CD14-positive monocyte (primary cell): ENCODE data around the gene PSD. TPM values are rescaled to one million over a fixed set of nuclear protein-coding genes. Genes with fewer than 3 reads are reported as not detected.

Source experiments
- DNase-seq, 3 donors: peaks; one replicate each; pipeline ENCODE4 v3.0.0-alpha.2; 2011 to 2022
- H2AFZ ChIP-seq: 2 replicates; pipeline ENCODE4 v1.6.0; 2012; ENCODE audit warnings: mild to moderate bottlenecking, low read depth, low read length, inconsistent platforms; ENCODE audit not compliant: insufficient read depth, poor library complexity, severe bottlenecking
- H3K27ac ChIP-seq, 2 donors: 1 replicate in 1 of 2; 2 replicates in 1 of 2; pipeline ENCODE4 v1.5.1; 2012 to 2013; ENCODE audit warnings: low read length in 2 of 2, control low read depth in 1 of 2, inconsistent platforms in 1 of 2, low read depth in 1 of 2, mild to moderate bottlenecking in 1 of 2
- H3K27me3 ChIP-seq, 2 donors: one replicate each; pipeline versions ENCODE4 v1.6.0 to v1.6.1; 2011 to 2013; ENCODE audit warnings: low read length in 2 of 2; ENCODE audit not compliant: control insufficient read depth in 2 of 2, insufficient read depth in 2 of 2
- H3K36me3 ChIP-seq, 2 donors: replicated peaks in 1 of 2; 1 replicate in 1 of 2; 2 replicates in 1 of 2; pipeline versions ENCODE4 v1.5.1 to v1.6.1; 2012 to 2013; ENCODE audit warnings: low read length in 2 of 2, control low read depth in 1 of 2, inconsistent platforms in 1 of 2, mild to moderate bottlenecking in 1 of 2; ENCODE audit not compliant: insufficient read depth in 2 of 2, control insufficient read depth in 1 of 2
- H3K4me1 ChIP-seq, 2 donors: 1 replicate in 1 of 2; 2 replicates in 1 of 2; pipeline versions ENCODE4 v1.5.1 to v1.6.1; 2012 to 2013; ENCODE audit warnings: low read length in 2 of 2, control low read depth in 1 of 2, inconsistent platforms in 1 of 2, mild to moderate bottlenecking in 1 of 2, moderate library complexity in 1 of 2; ENCODE audit not compliant: insufficient read depth in 2 of 2, control insufficient read depth in 1 of 2
- H3K4me2 ChIP-seq: replicated peaks from 2 replicates; pipeline ENCODE3; 2012; ENCODE audit warnings: low read length, moderate library complexity, mild to moderate bottlenecking; ENCODE audit not compliant: poor library complexity, severe bottlenecking; ENCODE audit errors: extremely low read depth
- H3K4me3 ChIP-seq, 3 experiments: fragments of 200-600 bp in 1 of 3; sonication (generic) in 1 of 3; replicated peaks in 1 of 3; 1 replicate in 2 of 3; 2 replicates in 1 of 3; pipeline ENCODE4 v1.5.1; 2011 to 2013; ENCODE audit warnings: low read length in 3 of 3, mild to moderate bottlenecking in 3 of 3, control low read depth in 2 of 3, low read depth in 2 of 3, inconsistent platforms in 1 of 3, moderate library complexity in 1 of 3
- H3K79me2 ChIP-seq: 2 replicates; pipeline ENCODE4 v1.6.0; 2012; ENCODE audit warnings: mild to moderate bottlenecking, control low read depth, inconsistent platforms, low read length, moderate library complexity; ENCODE audit not compliant: insufficient read depth
- H3K9ac ChIP-seq: 2 replicates; pipeline ENCODE4 v1.6.0; 2017; ENCODE audit warnings: low read length, mild to moderate bottlenecking; ENCODE audit not compliant: insufficient read depth, poor library complexity, severe bottlenecking
- H3K9me3 ChIP-seq, 2 donors: replicated peaks in 1 of 2; 1 replicate in 1 of 2; 2 replicates in 1 of 2; pipeline versions ENCODE4 v1.5.1 to v1.6.1; 2012 to 2013; ENCODE audit warnings: low read length in 2 of 2, control low read depth in 1 of 2; ENCODE audit not compliant: control insufficient read depth in 1 of 2, insufficient read depth in 1 of 2
- H4K20me1 ChIP-seq: 2 replicates; pipeline ENCODE4 v1.6.0; 2012; ENCODE audit warnings: mild to moderate bottlenecking, low read length, control low read depth, moderate library complexity; ENCODE audit not compliant: insufficient read depth
- H3K27ac Mint-ChIP-seq, 7 donors: one replicate each; pipeline ENCODE4 v1.8.0; 2020; ENCODE audit warnings: mild to moderate bottlenecking in 7 of 7, mixed read lengths in 7 of 7, moderate library complexity in 6 of 7, inconsistent platforms in 2 of 7
- H3K27me3 Mint-ChIP-seq, 3 donors: one replicate each; pipeline ENCODE4 v1.8.0; 2021 to 2022; ENCODE audit warnings: low read depth in 3 of 3, mild to moderate bottlenecking in 3 of 3, mixed read lengths in 3 of 3, moderate library complexity in 3 of 3, inconsistent platforms in 1 of 3
- H3K36me3 Mint-ChIP-seq, 2 donors: one replicate each; pipeline ENCODE4 v1.8.0; 2020; ENCODE audit warnings: mixed read lengths in 2 of 2, inconsistent platforms in 1 of 2, mild to moderate bottlenecking in 1 of 2
- H3K4me1 Mint-ChIP-seq: one replicate; pipeline ENCODE4 v1.8.0; 2020; ENCODE audit warnings: mild to moderate bottlenecking, mixed read lengths
- H3K4me3 Mint-ChIP-seq, 2 donors: one replicate each; pipeline ENCODE4 v1.8.0; 2020; ENCODE audit warnings: mild to moderate bottlenecking in 2 of 2, mixed read lengths in 2 of 2, moderate library complexity in 1 of 2
- H3K9me3 Mint-ChIP-seq, 7 donors: one replicate each; pipeline ENCODE4 v1.8.0; 2020 to 2022; ENCODE audit warnings: mixed read lengths in 7 of 7, mild to moderate bottlenecking in 6 of 7, moderate library complexity in 6 of 7, inconsistent platforms in 2 of 7
- WGBS: methylation state at CpG from one replicate; pipeline ENCODE4 v1.1.5; 2013; ENCODE audit warnings: missing lambda C conversion rate; ENCODE audit not compliant: insufficient coverage; 5-methylcytosine and 5-hydroxymethylcytosine counted together
- intact Hi-C, 2 donors: fragments of 100-400 bp; cut with micrococcal nuclease; formaldehyde crosslinking; loops; one replicate each; pipeline versions ENCODE4 v1.15.0 to v1.15.1; 2023
- polyA plus RNA-seq, 3 donors: library from polyadenylated mRNA; depleted of rRNA in 1 of 3; unstranded in 2 of 3; stranded (reverse) in 1 of 3; fragments of 300-500 nt in 2 of 3; fragments of >200 nt in 1 of 3; fragmentation: Illumina TruSeq in 2 of 3; gene quantifications; 1 replicate in 2 of 3; 2 replicates in 1 of 3; pipeline ENCODE4 v1.2.3, GENCODE V29; 2012 to 2021
- TF ChIP-seq, protein P1 (sequence below): fragments of 200-600 bp; IDR thresholded peaks from one replicate; pipeline ENCODE4 v1.8.0; 2022; ENCODE audit warnings: antibody characterized with exemption, mild to moderate bottlenecking

The PSD gene
- polyA plus RNA-seq, 3 donors, result 0.27 to 1.5 (median 1.1) TPM

- H3K27ac Mint-ChIP-seq, result peak overlapping the region in 1 of 7 donors; percentile 32
- H4K20me1 ChIP-seq, result no peaks in the 10 kb centered on the region
- peaks cover 50 to 68% of the 10 kb centered on the region in 2 donors for H3K27me3 ChIP-seq
- peak overlapping the region in 1 of 3 experiments; percentile 23 for H3K4me3 ChIP-seq
- no peak overlapping the region for H2AFZ ChIP-seq
- H3K4me3 Mint-ChIP-seq, result peak overlapping the region in 1 of 2 donors; percentile 80
- H3K79me2 ChIP-seq, result no peaks in the 10 kb centered on the region
- 3% methylated on average over 43 of the region's 48 CpGs for WGBS
- peak overlapping the region; percentile 25 for H3K4me2 ChIP-seq
- peaks cover 4 to 15% of the 10 kb centered on the region in 2 donors for H3K36me3 Mint-ChIP-seq
- H3K27me3 Mint-ChIP-seq, result peaks cover 65 to 81% (median 66%) of the 10 kb centered on the region in 3 donors
- peaks cover 0 to 35% of the 10 kb centered on the region in 2 donors for H3K9me3 ChIP-seq
- TF ChIP-seq, protein P1, sequence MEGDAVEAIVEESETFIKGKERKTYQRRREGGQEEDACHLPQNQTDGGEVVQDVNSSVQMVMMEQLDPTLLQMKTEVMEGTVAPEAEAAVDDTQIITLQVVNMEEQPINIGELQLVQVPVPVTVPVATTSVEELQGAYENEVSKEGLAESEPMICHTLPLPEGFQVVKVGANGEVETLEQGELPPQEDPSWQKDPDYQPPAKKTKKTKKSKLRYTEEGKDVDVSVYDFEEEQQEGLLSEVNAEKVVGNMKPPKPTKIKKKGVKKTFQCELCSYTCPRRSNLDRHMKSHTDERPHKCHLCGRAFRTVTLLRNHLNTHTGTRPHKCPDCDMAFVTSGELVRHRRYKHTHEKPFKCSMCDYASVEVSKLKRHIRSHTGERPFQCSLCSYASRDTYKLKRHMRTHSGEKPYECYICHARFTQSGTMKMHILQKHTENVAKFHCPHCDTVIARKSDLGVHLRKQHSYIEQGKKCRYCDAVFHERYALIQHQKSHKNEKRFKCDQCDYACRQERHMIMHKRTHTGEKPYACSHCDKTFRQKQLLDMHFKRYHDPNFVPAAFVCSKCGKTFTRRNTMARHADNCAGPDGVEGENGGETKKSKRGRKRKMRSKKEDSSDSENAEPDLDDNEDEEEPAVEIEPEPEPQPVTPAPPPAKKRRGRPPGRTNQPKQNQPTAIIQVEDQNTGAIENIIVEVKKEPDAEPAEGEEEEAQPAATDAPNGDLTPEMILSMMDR, result no peak
- DNase-seq, result peak in 1 of 3 donors; percentile 55
- peaks cover 6 to 22% of the 10 kb centered on the region in 2 donors for H3K4me1 ChIP-seq
- H3K9me3 Mint-ChIP-seq, result peaks cover 0 to 17% (median 11%) of the 10 kb centered on the region in 7 donors
- no peak overlapping the region for H3K9ac ChIP-seq
- no peak overlapping the region for H3K27ac ChIP-seq
- intact Hi-C loops, result no loop called here
- H3K36me3 ChIP-seq, result no peaks in the 10 kb centered on the region
- H3K4me1 Mint-ChIP-seq, result peaks cover 25% of the 10 kb centered on the region
Measured at GRCh38 chr10:102410429-102411073, 8.0 kb downstream of the PSD start.

DNA sequence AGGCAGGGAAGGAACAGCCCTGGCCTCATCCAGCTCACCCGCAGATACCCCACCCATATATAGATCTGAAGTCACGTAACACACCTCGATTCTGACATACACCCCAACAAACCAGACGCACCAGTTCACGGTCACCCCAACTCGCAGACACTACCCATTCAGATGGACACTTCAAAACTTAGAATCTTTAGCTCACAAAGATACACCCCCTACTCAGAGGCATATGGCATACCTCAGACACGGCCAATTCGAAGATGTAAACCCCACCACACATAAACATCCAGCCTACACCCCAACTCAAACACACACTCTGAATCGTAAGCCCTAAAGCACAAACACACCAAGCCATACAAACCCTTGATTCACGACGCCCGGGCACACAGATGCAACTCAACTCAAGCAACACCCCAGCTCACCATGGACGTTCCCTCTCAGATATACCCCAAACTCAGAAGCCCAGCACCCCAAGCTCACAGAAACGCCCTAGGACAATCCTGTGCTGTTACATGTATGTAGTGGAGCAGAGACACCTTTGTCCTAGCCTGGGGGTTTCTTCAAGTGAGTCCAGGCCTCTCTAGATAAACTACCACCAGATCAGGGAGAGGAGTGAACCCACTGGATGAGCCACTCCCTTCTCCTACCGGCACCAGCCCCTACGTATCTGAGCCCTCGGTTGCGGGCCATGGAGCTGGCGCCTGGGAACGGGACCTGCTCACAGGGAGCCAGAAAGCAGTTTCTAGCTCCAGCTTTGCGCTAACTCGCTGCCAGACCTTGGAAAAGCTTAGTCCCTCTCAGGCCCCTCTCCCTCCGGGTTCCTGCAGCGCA lies 8.8 kb downstream of the PSD start:
- TF ChIP-seq, protein P1, result no peak
- Mint-ChIP-seq H3K4me3 (peak overlapping the region; percentile 17 to 77), H3K27me3 (peaks cover 65 to 80% (median 67%) of the 10 kb centered on the region in 3 donors), H3K27ac (no peak overlapping the region), H3K36me3 (peaks cover 4 to 15% of the 10 kb centered on the region in 2 donors), H3K9me3 (peaks cover 0 to 17% (median 11%) of the 10 kb centered on the region in 7 donors), H3K4me1 (peaks cover 25% of the 10 kb centered on the region)
- intact Hi-C loops, result no loop called here
- no peak for DNase-seq
- Histone ChIP-seq H3K4me2 (peak overlapping the region; percentile 68), H3K4me1 (peaks cover 6 to 22% of the 10 kb centered on the region in 2 donors), H3K79me2 (no peaks in the 10 kb centered on the region), H3K4me3 (no peak overlapping the region), H3K27ac (no peak overlapping the region), H3K27me3 (peaks cover 50 to 64% of the 10 kb centered on the region in 2 donors), H3K36me3 (no peaks in the 10 kb centered on the region), H2AFZ (no peak overlapping the region), H4K20me1 (peaks cover under 1% of the 10 kb centered on the region), H3K9ac (no peak overlapping the region), H3K9me3 (peaks cover 0 to 35% of the 10 kb centered on the region in 2 donors)
- 39% methylated on average over 22 of the region's 24 CpGs for WGBS
